Dendritic cell treated with granulocyte-macrophage colony-stimulating factor and Interleukin-4, amounts not matched to agents 40 ng/mL and 50 ng/mL, for 4 days (primary cell): Measurements from ENCODE around the gene RPS15.

Source experiments
- H3K27ac Mint-ChIP-seq: one replicate; pipeline ENCODE4 v1.8.0; 2022; ENCODE audit warnings: mild to moderate bottlenecking, mixed read lengths
- H3K27me3 Mint-ChIP-seq: one replicate; pipeline ENCODE4 v1.8.0; 2022; ENCODE audit warnings: mild to moderate bottlenecking, mixed read lengths
- H3K36me3 Mint-ChIP-seq: one replicate; pipeline ENCODE4 v1.8.0; 2022; ENCODE audit warnings: low read depth, mixed read lengths
- H3K4me1 Mint-ChIP-seq: one replicate; pipeline ENCODE4 v1.8.0; 2022; ENCODE audit warnings: low read depth, mixed read lengths
- H3K4me3 Mint-ChIP-seq: one replicate; pipeline ENCODE4 v1.8.0; 2022; ENCODE audit warnings: mild to moderate bottlenecking, moderate library complexity, mixed read lengths
- H3K9me3 Mint-ChIP-seq: one replicate; pipeline ENCODE4 v1.8.0; 2022; ENCODE audit warnings: mixed read lengths
- intact Hi-C: fragments of 100-400 bp; cut with micrococcal nuclease; formaldehyde crosslinking; loops from one replicate; pipeline ENCODE4 v1.15.0; 2022

The RPS15 gene

DNA sequence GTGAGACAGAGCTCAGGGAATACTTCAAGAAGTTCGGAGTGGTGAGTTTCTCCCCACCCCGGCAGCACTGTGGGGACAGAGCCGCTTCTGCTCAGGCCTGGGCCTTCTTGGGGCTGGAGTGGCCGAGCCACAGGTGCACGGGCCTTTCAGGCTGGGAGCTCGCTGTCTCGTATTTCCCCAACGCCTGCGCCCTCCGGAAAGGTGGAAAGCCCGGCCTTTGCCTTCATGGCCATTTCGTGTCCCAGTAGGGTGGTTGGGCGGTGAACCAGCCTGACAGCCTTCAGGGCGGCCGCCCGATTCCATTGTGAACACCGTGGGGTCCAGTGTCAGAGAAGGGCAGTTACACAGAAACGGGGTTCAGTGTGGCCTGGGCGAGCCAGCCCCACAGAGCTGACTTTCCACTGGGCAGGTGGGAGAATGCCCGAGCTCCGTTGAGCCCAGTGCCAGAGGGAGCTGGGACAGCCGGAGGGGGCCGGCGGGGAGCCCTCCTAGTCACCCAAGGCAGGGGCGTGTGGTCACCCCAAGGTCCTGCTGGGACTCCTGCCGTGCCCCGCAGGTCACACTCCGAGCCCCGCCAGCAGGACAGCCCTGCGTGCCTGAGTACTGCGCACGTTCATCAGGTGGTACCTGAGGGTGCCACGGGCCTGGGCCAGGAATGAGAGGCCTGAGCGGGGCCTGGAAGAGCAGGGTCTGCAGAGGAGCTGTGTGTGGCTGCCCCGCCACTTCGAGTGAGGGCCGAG lies 16.8 kb upstream of the RPS15 start:
- Mint-ChIP-seq H3K9me3 (no peaks in the 10 kb centered on the region), H3K27me3 (no peaks in the 10 kb centered on the region), H3K4me1 (peaks cover 15% of the 10 kb centered on the region), H3K27ac (no peak overlapping the region), H3K4me3 (no peak overlapping the region), H3K36me3 (peaks cover 100% of the 10 kb centered on the region)
- intact Hi-C loops: no loop called here

- Mint-ChIP-seq H3K36me3 (peaks cover 100% of the 10 kb centered on the region), H3K4me1 (peaks cover 9% of the 10 kb centered on the region)
- intact Hi-C loops: no loop called here
Observed at GRCh38 chr19:1421958-1422305, 16.3 kb upstream of the RPS15 start.

DNA sequence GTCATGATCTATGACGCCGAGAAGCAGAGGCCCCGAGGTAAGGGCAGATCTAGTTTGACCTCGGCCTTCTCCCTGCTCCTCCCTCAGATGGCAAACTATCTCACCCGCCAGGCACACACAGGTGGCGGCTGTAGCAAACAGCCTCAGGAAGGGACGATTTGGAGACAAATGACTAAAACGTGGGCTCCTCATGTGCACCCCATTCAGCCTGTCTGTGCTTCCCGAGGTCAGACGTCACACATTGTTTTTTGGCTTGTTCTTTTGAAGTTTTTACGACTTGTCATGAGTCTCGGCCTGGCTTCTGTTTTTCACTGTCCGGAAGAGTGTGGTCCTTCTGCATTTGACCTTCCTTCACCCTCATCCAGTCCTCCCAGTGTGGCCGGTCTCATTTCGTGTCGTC lies 15.8 kb upstream of the RPS15 start:
- Mint-ChIP-seq H3K27ac (peak overlapping the region; percentile 50), H3K36me3 (peaks cover 100% of the 10 kb centered on the region), H3K27me3 (no peaks in the 10 kb centered on the region), H3K9me3 (no peaks in the 10 kb centered on the region), H3K4me3 (no peak overlapping the region), H3K4me1 (peaks cover 5% of the 10 kb centered on the region)
- intact Hi-C loops: no loop called here

More at GRCh38 chr19:1421958-1422305, 16.3 kb upstream of the RPS15 start:
- H3K27me3 Mint-ChIP-seq: no peaks in the 10 kb centered on the region
- peak overlapping the region; percentile 50 for H3K27ac Mint-ChIP-seq
- H3K4me3 Mint-ChIP-seq: no peak overlapping the region
- H3K9me3 Mint-ChIP-seq: no peaks in the 10 kb centered on the region

DNA sequence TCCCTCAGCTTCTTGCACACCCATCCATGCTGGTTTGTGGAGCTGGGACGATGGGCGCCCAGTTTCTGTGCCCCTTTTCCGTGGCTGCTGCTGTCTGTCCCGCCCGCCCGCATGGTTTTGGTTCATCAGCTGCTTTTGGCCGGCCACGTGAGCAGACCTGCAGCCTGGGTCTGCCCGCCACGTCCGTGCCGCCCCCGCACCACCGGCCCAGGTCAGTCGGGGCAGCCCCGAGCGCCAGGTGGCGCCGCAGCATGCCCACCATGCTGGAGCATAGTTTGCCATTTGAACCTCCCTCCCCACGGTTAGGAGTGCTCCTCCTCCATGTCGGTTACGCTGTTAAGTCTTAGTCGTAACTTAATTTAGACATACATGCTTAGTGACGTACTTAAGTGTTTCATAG lies 15.3 kb upstream of the RPS15 start:
- H3K27me3 Mint-ChIP-seq: no peaks in the 10 kb centered on the region
- peak overlapping the region; percentile 50 for H3K27ac Mint-ChIP-seq
- no peaks in the 10 kb centered on the region for H3K4me1 Mint-ChIP-seq

GRCh38 chr19:1423436-1424191 lies 14.6 kb upstream of the RPS15 start:
- H3K4me3 Mint-ChIP-seq: no peak overlapping the region
- no peaks in the 10 kb centered on the region for H3K9me3 Mint-ChIP-seq
- H3K27me3 Mint-ChIP-seq: no peaks in the 10 kb centered on the region
- intact Hi-C loops: no loop called here
- H3K4me1 Mint-ChIP-seq: no peaks in the 10 kb centered on the region
- H3K27ac Mint-ChIP-seq: peak overlapping the region; percentile 26
- peaks cover 100% of the 10 kb centered on the region for H3K36me3 Mint-ChIP-seq

More for the DNA sequence above, 15.3 kb upstream of the RPS15 start:
- intact Hi-C loops: no loop called here
- Mint-ChIP-seq H3K4me3 (no peak overlapping the region), H3K36me3 (peaks cover 100% of the 10 kb centered on the region), H3K9me3 (no peaks in the 10 kb centered on the region)

DNA sequence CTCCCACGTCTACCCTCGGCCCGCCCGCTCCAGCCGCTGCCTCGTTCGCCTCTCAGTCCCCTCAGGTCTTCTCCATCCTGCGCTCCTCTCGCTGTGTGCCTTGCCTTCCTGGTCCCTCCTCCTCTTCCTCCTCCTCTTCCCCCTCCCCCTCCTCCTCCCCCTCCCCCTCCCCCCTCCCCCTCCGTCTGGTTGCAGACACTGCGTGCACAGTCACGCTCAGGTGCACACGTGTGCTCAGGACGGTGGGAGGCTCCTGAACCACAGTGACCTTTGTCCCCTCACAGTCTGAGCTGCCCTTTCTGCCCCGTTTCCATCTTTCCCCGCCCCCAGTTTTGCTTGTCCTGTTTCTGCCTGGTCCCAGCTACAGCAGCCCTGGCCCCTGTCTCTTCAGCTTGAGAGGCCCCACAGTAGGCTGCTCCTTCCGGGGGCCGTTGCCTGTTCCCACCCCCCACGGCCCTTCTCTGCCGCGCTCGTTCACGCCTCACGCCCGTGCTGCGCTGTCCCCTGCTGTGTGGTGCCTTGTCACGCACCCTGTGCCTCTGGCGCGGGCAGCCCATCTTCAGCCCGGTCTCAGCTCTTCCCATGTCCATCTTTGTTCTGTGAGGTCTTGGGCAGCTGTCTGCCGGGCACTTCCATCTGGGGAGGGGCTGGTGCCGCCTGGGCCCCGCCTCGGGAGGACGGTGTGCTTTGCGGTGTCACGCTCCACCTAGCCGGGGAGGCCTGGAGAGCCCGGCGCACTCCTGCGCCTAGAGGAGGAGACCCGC lies 13.8 kb upstream of the RPS15 start:
- H3K27ac Mint-ChIP-seq: peak overlapping the region; percentile 26
- H3K36me3 Mint-ChIP-seq: peaks cover 100% of the 10 kb centered on the region
- H3K27me3 Mint-ChIP-seq: no peaks in the 10 kb centered on the region
- H3K4me3 Mint-ChIP-seq: no peak overlapping the region
- no peaks in the 10 kb centered on the region for H3K4me1 Mint-ChIP-seq
- H3K9me3 Mint-ChIP-seq: no peaks in the 10 kb centered on the region
- intact Hi-C loops: no loop called here

- peaks cover 100% of the 10 kb centered on the region for H3K36me3 Mint-ChIP-seq
Observed at GRCh38 chr19:1425102-1425837, 12.9 kb upstream of the RPS15 start.

DNA sequence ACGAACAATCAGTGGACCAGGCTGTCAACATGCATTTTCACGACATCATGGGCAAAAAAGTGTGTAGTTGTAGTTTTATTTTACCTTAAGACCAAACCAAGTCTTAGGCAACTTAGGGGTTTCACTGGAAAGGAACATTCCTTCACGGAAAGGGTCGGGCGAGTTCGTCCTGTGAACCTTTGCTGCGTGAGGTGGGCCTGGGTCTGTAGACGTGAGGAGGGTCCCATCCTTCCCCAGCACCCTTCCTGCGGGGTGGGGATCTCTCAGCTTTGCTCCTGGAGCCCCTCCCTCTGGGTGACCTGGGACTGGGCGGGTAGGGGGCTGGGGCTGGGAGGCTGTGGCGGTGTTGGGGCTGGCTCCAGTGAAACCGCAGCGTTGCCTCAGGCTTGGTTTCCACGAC lies 12.3 kb upstream of the RPS15 start:
- intact Hi-C loops: no loop called here
- Mint-ChIP-seq H3K4me1 (no peaks in the 10 kb centered on the region), H3K4me3 (no peak overlapping the region), H3K27me3 (no peaks in the 10 kb centered on the region), H3K9me3 (no peaks in the 10 kb centered on the region), H3K27ac (no peak overlapping the region), H3K36me3 (peaks cover 100% of the 10 kb centered on the region)

More at GRCh38 chr19:1425102-1425837, 12.9 kb upstream of the RPS15 start:
- Mint-ChIP-seq H3K9me3 (no peaks in the 10 kb centered on the region), H3K4me1 (no peaks in the 10 kb centered on the region), H3K27ac (no peak overlapping the region), H3K27me3 (no peaks in the 10 kb centered on the region), H3K4me3 (no peak overlapping the region)
- intact Hi-C loops: no loop called here

- H3K36me3 Mint-ChIP-seq: peaks cover 100% of the 10 kb centered on the region
- H3K27ac Mint-ChIP-seq: no peak overlapping the region
- intact Hi-C loops: no loop called here
- no peaks in the 10 kb centered on the region for H3K27me3 Mint-ChIP-seq
- no peaks in the 10 kb centered on the region for H3K4me1 Mint-ChIP-seq
- no peak overlapping the region for H3K4me3 Mint-ChIP-seq
- no peaks in the 10 kb centered on the region for H3K9me3 Mint-ChIP-seq
Observed at GRCh38 chr19:1426736-1427135, 11.5 kb upstream of the RPS15 start.

DNA sequence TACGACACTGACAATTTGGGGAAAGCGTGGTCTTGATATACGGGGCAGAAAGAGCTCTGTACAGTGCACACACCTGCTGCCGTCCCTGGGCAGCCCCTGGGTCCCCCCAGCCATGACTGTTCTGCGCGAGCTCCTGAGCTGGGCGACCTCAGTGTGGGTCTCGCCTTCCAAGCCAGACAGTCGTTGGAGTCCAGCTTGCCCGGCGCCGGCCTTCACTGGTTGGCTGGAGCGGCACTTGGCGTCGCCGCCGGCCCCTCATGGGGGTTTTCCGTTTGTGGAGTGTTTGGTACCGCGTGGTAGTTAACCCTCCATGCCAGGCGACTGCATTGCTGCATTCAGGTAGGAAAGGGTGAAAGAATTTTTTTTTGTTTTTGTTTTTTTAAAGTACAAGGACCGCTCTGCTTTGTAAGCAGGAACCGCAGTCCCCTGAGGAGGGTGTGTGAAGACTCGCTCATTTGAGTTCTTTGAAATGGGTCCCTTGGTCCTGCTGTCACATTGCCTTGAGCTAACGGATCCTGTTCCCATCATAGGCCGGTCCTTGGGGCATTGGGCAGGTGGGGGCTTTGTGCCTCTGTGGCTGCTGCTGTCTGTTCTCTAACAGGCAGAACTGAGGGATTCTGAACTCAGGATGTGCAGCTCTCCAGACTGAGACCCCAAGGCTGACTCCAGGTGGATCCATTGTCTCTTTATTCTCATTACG lies 10.8 kb upstream of the RPS15 start:
- no peak overlapping the region for H3K27ac Mint-ChIP-seq
- H3K4me1 Mint-ChIP-seq: no peaks in the 10 kb centered on the region
- intact Hi-C loops: no loop called here
- no peaks in the 10 kb centered on the region for H3K27me3 Mint-ChIP-seq
- H3K36me3 Mint-ChIP-seq: peaks cover 100% of the 10 kb centered on the region
- no peak overlapping the region for H3K4me3 Mint-ChIP-seq
- H3K9me3 Mint-ChIP-seq: no peaks in the 10 kb centered on the region

DNA sequence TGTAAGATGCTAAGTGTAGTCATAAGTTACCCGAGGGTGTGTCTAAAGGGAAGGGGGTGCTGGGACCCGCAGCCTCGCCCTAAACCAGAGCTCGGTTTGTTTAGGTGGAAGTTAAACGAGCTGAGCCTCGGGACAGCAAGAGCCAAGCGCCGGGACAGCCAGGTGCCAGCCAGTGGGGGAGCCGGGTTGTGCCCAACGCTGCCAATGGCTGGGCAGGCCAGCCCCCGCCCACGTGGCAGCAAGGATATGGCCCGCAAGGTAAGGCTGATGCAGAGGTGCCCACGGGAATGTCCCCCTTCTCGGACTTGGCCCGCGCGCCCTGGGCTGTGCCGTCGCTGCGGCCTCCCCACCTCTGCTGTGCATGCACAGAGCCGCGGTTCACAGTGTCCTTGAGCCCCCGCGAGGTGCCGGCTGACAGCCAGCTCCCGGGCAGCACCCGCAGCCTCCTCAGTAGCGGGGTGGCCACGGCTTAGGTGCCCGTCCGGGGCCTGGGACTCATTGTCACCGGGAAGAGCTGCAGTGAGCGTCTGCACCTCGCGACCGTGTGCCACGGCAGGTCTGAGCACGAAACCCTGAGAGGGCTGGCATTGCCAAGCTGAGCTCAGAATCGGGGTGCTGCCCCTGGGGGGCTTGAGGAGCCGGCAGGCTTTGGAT lies 9.3 kb upstream of the RPS15 start:
- Mint-ChIP-seq H3K27ac (no peak overlapping the region), H3K36me3 (peaks cover 100% of the 10 kb centered on the region)
- intact Hi-C loops: no loop called here

DNA sequence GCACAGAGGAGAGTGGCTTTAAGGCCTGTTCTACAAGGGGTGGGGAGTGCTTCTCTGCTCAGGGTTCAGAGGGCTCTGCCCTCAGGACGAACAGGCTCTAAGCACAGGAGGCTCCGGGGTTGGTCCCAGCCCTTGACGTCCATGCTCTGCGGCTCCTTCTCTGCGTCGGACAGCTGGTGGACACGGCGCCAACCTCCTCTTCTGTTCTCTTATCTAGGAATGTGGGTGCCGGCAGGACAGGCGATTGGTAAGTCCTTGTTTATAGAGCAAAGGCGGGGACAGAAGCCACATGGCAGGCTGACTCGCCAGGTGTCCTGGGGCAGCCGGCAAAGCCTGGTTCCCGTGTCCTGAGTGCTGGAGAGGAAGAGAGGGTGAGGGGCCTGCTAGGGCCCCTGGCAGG lies 8.4 kb upstream of the RPS15 start:
- Mint-ChIP-seq H3K9me3 (no peaks in the 10 kb centered on the region), H3K27ac (no peak overlapping the region), H3K4me1 (peaks cover 5% of the 10 kb centered on the region), H3K36me3 (peaks cover 100% of the 10 kb centered on the region), H3K27me3 (no peaks in the 10 kb centered on the region), H3K4me3 (no peak overlapping the region)
- intact Hi-C loops: no loop called here

More for the DNA sequence above, 9.3 kb upstream of the RPS15 start:
- Mint-ChIP-seq H3K4me1 (peaks cover 2% of the 10 kb centered on the region), H3K27me3 (no peaks in the 10 kb centered on the region), H3K9me3 (no peaks in the 10 kb centered on the region), H3K4me3 (no peak overlapping the region)

DNA sequence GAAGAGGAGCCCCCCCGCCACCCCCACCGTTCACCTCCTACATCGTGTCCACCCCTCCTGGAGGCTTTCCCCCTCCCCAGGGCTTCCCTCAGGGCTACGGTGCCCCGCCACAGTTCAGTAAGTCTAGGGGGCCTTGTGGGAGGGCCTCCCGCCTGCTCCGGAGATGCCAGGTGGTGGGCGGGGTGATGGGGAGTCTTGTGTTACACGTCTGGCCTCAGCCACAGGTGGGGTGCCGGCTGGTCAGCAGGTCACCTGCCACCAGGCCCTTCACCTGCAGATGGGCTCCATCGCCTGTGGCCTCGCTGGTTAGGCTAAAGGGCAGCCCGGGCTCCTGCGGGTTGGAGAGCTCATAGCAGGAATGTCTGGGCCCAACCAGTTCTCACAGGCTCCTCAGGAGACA lies 8.0 kb upstream of the RPS15 start:
- Mint-ChIP-seq H3K36me3 (peaks cover 100% of the 10 kb centered on the region), H3K27me3 (no peaks in the 10 kb centered on the region), H3K27ac (no peak overlapping the region)

More for the DNA sequence above, 8.0 kb upstream of the RPS15 start:
- Mint-ChIP-seq H3K9me3 (no peaks in the 10 kb centered on the region), H3K4me3 (no peak overlapping the region), H3K4me1 (peaks cover 8% of the 10 kb centered on the region)
- intact Hi-C loops: no loop called here
